SKM-1 (cell line): Measurements from ENCODE around the gene KIF6.
A peak's percentile ranks its signal among the peaks of the same experiment; 100 is the strongest.
"Not testable (repeated sequence)": the region's sequence is repeated elsewhere in the genome, so short reads cannot be mapped to it uniquely, and the experiment has no call there.

ENCODE experiments used
- DNase-seq: peaks from one replicate; lab custom pipeline; 2025; ENCODE audit not compliant: unreplicated experiment; lab: John Stamatoyannopoulos, UW

The KIF6 gene

DNA sequence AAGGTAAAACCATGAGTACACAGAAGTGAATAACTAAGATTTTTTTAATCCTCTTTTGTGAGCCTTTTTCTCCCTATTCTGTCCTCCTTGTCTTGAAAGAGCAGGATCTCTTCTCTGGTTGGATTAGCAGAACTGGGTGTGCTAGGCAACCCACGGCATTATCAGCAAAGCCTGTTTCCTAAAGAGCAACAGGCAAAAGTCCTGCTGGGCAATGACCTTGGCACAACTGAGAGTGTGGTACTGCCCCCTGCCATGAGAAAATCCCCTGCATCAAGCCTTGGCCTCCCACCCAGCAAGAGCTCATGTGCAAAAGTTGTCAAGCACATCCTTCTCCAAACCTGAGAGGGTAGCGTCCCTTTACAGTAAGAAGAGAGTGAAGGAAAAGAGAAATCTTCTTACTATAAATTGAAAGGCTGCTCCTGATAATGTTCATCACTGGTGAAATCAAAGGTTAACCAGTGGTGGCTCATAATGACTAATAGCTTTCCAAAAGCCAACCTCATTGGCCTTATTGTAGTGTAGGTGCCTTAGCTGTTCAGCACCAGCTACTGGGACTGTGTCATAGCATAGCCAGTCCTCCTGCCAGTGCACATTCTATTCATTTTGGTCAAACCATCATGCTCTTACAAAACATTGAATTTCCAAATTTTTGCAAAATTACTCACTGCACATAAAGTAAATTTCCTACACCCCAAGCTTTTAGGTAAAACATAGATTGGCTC, 17.1 kb downstream of the KIF6 start:
- DNase-seq = no peak

DNA sequence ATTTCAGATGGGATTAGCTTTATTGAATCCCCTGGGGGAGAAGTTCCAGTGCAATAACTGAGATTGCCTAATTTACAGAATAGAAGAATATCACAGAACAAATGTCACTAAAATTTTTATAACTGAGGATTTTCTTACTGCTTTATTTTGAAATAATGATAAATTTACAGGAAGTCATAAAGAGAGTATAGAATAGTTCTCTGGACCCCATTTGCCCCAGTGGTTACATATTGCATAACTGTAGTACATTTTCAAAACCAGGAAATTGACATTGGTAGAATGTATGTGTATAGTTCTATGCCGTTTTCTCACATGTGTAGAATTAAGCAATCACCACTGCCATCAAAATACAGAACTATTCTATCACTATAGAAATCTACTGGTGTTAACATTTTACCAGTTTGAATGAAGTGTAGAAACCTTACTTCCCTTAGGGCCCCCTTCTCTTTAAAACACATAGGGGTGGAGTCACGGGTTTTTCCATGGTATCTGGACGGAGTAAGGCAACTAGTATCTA, 18.3 kb downstream of the KIF6 start:
- peak; percentile 14 for DNase-seq

DNA sequence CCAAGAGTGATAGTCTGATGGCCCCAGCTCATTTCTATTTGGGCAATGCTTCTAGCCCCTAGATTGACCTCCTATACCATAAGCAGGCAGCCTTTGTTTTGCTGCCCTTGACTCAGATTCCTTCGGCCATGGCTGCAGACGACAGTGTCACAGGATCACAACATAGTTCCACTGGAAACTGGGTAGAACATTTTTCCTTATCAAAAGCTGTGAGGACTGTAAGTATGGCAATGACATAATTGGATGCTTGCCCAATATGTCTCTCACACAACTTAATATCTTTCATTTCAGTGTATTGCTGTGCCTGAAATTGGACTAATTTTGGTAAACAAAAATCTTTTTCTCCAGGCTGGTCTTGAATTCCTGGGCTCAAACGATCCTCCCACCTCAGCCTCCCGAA, 22.9 kb downstream of the KIF6 start:
- no peak for DNase-seq

DNA sequence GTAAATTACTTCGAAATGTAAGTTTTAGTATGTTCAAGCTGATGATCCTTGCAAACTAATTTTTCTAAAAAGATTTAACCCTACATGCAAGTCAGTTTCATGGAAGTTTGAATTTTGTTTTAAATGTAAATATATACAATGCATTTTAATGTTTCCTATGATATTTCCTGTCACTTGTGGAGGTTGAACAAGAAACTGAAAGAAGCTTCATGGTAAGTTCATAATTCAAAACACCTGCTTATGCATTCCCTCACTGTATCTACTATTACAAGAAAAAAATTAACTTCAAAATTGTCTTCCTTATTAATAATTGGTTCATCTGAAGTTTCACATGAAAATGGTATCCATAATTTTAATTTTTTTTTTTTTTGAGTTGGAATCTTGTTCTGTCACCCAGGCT, 24.8 kb downstream of the KIF6 start:
- no peak for DNase-seq

DNA sequence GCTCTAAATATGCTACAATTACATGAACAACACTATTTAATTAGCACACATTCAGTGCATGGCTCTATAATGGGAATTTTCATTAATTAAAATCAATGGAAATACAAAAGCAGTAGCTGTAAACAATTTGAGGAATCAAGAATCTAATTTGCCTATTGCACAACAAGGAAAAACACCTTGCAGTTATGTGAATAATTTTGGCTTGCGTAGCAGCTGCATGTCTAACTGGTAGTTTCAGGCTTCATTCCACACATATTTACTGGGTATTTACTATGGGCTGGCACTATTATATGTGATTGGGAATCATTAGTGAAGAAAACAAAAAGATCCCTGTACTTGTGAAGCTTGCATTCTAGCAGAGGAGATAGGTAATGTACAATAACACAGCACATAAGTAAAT, 26.4 kb downstream of the KIF6 start:
- no peak for DNase-seq

DNA sequence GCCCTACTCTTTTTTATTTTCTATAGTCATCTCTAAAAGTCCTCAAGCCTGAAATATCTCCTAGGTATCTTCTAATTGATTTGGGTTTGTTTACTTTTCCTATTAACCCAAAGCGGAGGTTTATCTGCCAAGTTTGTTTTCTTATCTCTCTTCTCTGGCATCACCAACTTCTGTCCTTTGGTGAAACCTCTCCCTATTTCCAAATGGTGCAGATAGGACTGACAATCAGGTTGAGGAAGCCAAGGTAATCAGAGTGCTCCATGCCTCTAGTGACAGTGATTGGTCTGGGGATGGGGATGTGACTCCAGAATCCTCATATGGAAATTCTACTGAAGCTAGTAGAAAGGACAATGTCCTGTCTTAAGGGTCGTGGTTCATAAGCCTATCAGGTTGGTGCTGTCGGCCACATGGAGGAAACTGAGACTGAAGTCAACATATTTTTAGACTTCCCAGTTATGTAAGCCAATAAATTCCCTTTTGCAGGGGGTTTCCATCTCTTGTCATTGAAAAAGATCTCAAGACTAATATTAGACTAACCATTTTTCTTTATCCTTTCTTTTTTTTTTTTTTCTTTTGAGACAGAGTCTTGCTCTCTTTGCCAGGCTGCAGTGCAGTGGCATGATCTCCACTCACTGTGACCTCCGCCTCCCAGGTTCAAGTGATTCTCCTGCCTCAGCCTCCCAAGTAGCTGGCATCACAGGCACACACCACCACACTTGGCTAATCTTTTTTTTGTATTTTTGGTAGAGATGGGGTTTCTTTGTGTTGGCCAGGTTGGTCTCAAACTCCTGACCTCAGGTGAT, 28.0 kb downstream of the KIF6 start:
- no peak for DNase-seq

DNA sequence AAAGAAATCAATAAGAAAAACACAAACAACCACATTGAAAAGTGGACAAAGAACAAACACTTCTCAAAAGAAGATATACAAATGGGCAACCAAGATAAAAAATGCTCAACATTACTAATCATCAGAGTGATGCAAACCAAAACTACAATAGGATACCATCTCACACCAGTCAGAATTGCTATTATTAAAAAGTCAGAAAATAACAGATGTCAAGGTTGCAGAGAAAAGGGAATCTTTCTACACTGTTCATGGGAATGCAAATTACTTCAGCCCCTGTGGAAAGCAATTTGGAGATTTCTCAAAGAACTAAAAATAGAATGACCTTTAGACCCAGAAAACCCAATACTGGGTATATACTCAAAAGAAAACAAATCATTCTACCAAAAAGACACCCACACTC, 29.8 kb downstream of the KIF6 start:
- DNase-seq = no peak

DNA sequence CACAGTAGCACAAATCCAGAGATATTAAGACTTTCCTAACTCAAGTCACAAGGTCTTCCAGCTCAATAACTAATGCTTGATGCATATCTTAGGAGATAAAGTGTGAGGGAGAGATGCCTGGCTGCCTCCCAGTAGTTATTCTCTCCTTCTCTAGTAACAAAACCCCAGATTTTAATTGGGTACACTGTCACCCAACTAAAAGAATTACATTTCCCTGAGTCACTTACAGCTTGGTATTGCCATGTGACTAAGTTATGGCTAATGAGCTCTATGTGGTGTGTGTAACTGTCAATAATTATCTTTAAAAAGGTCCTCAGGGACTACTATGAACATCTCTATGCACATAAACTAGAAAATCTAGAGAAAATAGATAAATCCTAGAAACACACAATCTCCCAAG, 32.0 kb downstream of the KIF6 start:
- DNase-seq = no peak

DNA sequence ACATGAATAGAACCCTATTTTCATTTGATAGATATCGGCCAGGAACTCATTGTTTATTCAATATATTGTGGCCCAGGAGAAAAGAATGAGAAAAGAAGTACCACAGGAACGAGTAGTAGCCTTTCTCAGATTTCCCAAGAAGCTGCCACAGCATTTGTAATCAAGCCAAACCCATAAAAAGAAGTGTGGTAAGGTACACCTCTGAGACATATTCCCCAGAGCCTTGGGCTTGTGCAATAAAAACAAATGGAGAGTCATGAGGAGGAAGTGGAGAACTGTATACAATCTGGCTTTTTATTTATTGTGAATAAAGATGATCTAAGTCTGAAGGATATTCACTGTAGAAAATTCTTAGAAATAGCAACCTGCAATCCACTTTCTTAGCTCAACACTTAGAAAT, 36.7 kb downstream of the KIF6 start:
- DNase-seq = peak; percentile 51

DNA sequence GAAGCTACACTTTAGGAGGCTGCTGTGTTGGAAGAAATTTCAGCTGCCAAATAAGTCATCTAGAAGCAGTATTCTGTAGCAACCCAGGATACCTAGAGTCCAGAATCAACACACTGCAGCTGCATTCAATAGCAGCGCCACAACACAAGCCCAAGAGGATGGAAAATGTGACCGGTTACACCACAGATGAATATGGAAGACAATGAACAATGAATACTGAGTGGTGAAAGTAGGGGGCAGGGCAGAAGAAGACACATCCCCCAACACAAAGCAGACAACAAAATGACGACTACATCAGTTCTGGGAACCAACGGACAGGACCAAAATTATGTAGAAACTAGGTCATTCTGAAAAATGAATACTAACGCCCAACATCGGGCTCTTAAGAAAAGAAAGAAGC, 38.2 kb downstream of the KIF6 start:
- no peak for DNase-seq

DNA sequence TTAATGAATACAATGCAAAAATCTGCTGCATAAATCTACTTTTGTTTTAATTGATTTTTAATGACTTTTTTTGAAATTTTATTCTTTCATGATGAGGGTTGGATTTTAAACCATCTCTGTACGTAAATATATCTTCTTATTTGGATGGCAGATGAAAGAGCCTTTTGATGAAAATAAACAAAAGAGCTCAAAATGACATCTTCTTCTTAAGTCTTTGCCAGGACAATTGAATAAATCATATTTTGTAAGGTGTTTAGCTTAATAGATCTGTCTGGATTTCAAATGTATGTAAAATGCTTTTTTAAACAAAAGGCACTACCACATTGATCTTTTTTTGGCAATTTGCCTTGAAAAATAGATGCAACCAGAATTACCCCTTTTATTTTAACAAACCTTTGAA, 39.3 kb downstream of the KIF6 start:
- DNase-seq = no peak

DNA sequence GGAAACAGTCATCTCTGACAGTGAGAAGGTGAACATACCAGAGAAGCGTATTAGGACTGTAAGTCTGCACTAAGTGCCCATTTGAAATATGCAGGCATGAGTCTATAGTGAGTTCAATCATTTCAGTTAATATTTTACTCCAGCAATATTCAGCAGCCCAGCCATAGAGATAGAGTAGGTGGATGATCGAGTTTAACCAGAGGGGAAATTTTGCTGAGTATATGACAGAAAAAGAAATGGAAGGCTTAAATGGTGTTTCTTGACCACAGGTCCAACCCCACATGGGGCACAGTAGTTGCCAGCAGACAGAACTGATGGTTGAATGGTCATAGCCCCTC, 39.8 kb downstream of the KIF6 start:
- DNase-seq = no peak

DNA sequence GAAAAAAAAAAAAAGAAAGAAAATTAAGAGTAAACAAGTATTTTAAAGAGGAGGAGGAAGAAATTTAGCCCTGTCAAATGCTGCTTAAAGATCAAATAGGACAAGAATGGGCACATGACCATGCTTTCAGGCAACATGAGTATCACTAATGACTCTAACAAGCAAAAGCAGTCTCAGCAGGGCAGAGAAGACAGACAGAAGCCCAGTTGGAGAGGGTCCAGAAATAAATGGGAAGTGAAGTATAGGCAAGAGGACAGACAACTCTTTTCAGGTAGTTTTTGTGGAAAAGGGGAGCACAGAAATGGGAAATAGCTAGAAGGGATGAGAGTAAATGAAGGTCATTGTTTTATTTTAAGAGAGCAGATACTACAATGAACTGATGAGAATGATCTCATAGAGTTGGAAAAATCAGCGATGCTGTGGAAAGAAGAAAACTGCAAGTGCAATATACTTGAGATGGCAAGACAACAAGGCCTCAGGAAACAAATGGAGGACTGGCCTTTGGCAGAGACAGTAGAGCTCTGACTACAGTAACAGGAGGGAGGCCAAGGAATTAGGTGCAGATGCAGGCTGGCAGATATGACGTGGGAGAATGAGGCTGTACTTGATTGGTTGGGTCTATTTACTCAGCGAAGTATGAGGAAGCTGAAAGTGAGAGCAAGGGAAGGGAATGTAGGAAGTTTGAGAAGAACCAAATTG, 40.3 kb downstream of the KIF6 start:
- no peak for DNase-seq

DNA sequence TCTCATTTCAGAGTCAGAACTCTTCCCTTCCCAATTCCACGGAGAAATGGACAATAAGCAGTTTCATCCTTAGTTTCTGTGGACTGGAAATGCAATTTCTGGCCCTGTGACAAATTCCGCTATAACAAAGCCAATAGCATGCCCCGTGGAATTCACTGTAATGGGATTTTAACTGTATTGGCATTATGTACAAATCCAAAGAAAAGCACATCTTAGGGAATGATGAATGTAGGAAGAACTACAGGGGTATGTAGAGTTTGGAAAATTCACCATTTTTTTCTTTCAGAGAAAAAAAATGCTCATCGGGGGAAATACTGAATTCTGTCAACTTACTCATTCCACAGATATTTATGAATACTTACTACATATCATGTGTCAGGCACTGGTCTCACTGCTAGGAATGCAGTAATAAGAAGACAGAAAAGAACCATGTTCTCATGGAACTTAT, 43.5 kb downstream of the KIF6 start:
- DNase-seq = no peak

DNA sequence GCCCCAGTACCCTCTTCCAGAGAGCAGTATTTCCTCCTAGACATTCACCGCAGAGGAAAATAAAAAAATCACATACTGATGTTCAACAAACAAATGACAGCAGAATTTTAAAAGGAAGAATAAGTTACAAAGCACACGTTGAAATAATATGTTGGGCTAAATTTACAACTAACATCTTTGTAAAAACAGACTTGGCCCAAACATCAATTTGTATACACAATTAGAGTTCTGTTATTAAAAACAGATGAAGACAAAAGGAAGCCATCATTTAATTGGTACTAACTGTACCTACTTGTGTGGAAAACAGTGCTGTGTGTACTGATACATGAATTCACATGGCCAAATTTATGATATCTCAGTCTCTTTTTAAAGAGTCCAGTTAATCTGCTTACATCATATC, 46.3 kb downstream of the KIF6 start:
- no peak for DNase-seq

DNA sequence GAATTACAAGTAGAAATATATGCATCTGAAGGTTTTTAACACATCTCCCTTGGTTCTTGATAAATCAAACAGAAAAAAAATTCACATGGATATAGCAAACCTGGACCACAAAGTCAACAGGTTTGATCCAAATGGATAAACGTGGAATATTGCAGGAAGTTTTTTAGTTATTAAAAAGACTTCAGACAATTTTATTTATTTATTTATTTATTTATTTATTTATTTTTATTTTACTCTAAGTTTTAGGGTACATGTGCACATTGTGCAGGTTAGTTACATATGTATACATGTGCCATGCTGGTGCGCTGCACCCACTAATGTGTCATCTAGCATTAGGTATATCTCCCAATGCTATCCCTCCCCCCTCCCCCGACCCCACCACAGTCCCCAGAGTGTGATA, 47.9 kb downstream of the KIF6 start:
- DNase-seq = not testable (repeated sequence)

DNA sequence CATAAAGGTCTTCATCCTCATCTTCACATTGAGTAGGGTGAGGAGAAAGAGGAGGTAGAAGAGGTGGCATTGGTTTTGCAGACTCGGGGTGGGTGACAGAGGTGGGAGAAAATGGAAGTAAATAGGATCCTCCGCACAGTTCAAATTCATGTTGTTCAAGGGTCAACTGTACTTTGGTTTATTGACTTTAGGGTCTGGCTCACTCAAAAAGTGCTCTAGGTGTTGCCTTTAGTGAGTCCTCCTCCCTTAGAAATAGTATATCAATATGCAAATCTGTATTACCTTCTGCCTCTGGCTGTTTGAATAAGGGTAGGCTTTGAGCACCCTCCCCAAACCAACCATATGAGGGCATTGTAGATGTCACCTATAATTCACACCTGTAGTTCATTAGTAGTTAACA, 54.7 kb downstream of the KIF6 start:
- no peak for DNase-seq

DNA sequence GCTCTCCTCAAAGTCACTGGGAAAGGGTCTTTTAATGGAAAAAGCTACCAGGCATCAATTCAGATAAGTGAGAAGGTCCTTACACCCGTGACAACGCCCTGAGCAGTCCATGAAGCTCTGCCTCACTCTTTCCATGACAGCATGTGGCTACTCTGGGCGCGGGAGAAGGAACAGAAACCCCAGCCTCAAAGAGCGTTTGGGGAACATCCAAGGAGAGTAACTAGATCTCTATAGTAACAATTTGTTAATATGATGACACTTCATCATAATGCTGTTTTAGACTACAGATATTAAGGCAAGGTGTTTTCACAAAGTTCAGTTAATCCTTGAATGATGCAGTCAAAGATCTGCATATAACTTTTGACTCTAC, 55.2 kb downstream of the KIF6 start:
- no peak for DNase-seq

DNA sequence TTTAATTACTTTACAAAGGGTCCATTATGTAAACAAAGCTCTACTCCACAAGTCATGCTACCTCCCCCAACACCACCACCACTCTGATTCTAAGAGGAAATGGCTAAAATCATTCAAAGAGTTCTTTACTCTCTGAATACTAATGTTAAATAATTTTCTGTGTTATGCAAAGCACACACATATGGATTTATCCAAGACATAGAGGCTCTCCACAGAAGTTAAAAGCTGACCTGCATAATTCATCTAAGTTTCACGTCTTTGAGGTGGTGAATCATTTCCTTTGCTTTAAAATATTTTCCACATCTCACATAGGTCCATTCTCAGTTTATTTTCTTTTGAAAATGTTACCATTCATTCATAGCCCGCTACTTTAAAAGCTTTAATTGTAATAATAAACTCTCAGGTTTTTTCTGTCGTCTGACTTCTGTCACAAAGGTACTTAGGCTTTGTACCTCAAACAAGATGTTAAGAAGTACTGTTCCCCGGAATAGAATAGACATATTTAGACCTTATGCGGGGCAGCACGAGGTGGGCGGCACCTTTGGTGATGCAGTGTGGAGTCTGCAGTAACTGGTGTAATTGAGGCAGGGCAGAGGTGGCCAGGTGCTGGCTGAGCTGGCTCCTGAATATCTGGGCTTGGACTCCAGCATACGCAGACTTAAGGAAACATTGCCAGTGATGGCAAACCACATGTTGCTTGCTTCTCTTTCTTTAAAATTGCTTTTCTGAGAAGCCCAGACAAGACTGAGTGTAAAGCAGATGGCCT, 55.8 kb downstream of the KIF6 start:
- no peak for DNase-seq

DNA sequence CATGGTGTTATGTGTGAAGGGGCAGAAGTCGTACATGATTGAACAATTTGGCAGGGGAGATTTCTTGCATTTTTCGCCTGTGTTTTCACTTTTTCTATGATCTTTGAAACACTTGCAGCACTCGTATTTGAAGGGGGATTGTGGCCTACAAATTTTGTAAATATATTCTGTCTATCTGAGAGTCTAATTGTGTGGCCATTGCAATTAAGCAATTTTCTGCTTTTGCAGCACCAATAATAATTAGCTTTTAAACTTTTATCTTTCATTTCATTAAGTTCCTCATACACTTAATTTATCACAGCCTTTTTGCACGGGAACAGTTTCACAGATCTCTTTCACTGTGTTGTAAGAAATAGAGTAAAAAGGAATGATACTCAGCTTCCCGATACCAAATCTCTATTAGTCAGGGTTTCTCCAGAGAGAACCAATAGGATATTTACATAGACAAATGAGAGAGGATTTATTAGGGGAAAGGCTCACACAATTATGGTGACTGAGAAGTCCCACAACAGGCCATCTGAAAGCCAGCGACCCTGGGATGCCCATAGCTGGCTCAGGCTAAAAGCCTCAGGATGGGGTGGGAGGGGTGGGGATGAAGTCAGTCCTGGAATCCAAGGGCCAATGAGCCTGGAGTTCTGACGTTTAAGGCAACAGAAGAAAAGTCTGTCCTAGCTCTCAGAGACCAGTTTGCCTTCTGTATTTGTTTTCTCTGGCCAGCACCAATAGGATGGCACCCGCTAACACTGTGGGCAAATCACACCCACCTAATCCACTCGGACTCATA, 58.3 kb downstream of the KIF6 start:
- DNase-seq = no peak
